Heart left ventricle (tissue), 13 donors: ENCODE measurements around the gene OXNAD1.

ENCODE experiments used
- POLR2A ChIP-seq, 2 donors: fragments of 450-650 bp; IDR thresholded peaks; one replicate each; pipeline ENCODE4 v1.6.1; 2017; ENCODE audit warnings: antibody characterized with exemption in 2 of 2, mild to moderate bottlenecking in 2 of 2, moderate library complexity in 2 of 2
- TF ChIP-seq, protein P1 (sequence below), 12 donors: fragments of 200-600 bp; sonication (generic) in 4 of 12; IDR thresholded peaks; one replicate each; pipeline versions ENCODE4 v1.5.0 to v1.8.0; 2018 to 2022; ENCODE audit warnings: antibody characterized with exemption in 12 of 12, mild to moderate bottlenecking in 5 of 12
- donor health status: ischemic (EF 13 %, LVEDD 7.1; RV severe dilation, severe dysfunction).
- donor health status: DM: no; HTN: yes; CAD: no.
- donor health status: DM: no; HTN: no; CAD: no.
- donor health status: ischemic (EF 25% LVEDD 6.9; RV normal size, moderate dysfunction).
- donor health status: ischemic (EF 25% LVEDD 5.7; RV mildly dilated, moderate dysfunction).
- donor health status: ischemic (EF 35%, LVEDD 5.7; RV mildly dilated, moderate dysfunction).
- donor health status: nonischemic (EF 11% LVEDD 7.7; RV severe dilation, severe dysfunction).
- donor health status: DM: yes; HTN: yes; CAD: no.
- donor health status: PGD.
- donor health status: ischemic (EF 29% LVEDD 5.4; RV normal size, mild dysfunction).
- donor health status: nonischemic (EF 23%, LVEDD 6.1; RV moderate dilation, normal function).

DNA sequence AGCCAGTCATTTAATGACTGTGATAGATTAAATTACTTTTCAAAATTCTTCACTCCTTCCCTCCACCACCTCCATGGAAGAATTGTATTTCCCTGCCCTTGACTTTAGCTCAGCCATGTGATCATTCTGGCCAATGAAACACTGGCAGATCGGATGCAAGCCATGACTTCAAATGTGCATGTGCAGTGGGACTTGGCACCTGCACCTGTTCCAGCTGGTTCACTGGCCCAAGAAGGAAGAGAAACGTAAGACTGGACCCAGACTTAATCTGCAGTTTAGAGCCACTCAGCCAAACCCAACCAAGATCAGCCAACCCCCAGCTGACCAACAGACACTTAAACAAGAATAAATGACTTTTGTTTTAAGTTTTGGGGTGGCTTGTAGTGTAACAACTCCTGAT lies 12.0 kb upstream of the OXNAD1 start:
- TF ChIP-seq POLR2A (IDR thresholded peaks at IDR 0.05): no peak
- TF ChIP-seq, protein P1, sequence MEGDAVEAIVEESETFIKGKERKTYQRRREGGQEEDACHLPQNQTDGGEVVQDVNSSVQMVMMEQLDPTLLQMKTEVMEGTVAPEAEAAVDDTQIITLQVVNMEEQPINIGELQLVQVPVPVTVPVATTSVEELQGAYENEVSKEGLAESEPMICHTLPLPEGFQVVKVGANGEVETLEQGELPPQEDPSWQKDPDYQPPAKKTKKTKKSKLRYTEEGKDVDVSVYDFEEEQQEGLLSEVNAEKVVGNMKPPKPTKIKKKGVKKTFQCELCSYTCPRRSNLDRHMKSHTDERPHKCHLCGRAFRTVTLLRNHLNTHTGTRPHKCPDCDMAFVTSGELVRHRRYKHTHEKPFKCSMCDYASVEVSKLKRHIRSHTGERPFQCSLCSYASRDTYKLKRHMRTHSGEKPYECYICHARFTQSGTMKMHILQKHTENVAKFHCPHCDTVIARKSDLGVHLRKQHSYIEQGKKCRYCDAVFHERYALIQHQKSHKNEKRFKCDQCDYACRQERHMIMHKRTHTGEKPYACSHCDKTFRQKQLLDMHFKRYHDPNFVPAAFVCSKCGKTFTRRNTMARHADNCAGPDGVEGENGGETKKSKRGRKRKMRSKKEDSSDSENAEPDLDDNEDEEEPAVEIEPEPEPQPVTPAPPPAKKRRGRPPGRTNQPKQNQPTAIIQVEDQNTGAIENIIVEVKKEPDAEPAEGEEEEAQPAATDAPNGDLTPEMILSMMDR (IDR thresholded peaks at IDR 0.05): no peak
